Neuronal stem cell (in vitro differentiated cells): ENCODE data around the gene SUPT20HL2. TPM values are rescaled to one million over a fixed set of nuclear protein-coding genes. Genes with fewer than 3 reads are reported as not detected.
"Not testable (repeated sequence)": the region's sequence is repeated elsewhere in the genome, so short reads cannot be mapped to it uniquely, and the experiment has no call there.

ENCODE experiments used
- DNase-seq: peaks from one replicate; pipeline ENCODE4 v3.0.0-alpha.2; 2013; ENCODE audit warnings: low spot score
- H2AFZ ChIP-seq: one replicate; pipeline ENCODE4 v1.6.1; 2013; ENCODE audit warnings: mild to moderate bottlenecking, low read length, inconsistent platforms
- H2AK5ac ChIP-seq: 2 replicates; pipeline ENCODE4 v1.6.1; 2013; ENCODE audit warnings: low read depth, mild to moderate bottlenecking, inconsistent platforms, low read length, moderate library complexity, mixed read lengths
- H2BK120ac ChIP-seq: 2 replicates; pipeline ENCODE4 v1.6.1; 2013; ENCODE audit warnings: low read depth, mild to moderate bottlenecking, inconsistent platforms, low read length, moderate library complexity, mixed read lengths
- H2BK12ac ChIP-seq: one replicate; pipeline ENCODE4 v1.6.1; 2013; ENCODE audit warnings: low read length, inconsistent platforms
- H2BK15ac ChIP-seq: 2 replicates; pipeline ENCODE4 v1.6.1; 2013; ENCODE audit warnings: mild to moderate bottlenecking, low read length, inconsistent platforms, mixed read lengths
- H2BK5ac ChIP-seq: one replicate; pipeline ENCODE4 v1.6.1; 2013; ENCODE audit warnings: inconsistent platforms, mild to moderate bottlenecking, low read length, moderate library complexity
- H3K14ac ChIP-seq: one replicate; pipeline ENCODE4 v1.6.1; 2013; ENCODE audit warnings: low read length, inconsistent platforms
- H3K18ac ChIP-seq: 2 replicates; pipeline ENCODE4 v1.6.1; 2013; ENCODE audit warnings: low read length, inconsistent platforms
- H3K23ac ChIP-seq: 2 replicates; pipeline ENCODE4 v1.6.1; 2013; ENCODE audit warnings: low read depth, mild to moderate bottlenecking, mixed read lengths, low read length, inconsistent platforms; ENCODE audit not compliant: poor library complexity
- H3K27ac ChIP-seq: replicated peaks from 3 replicates; pipeline ENCODE4 v1.5.1; 2013; ENCODE audit warnings: low read length, inconsistent platforms
- H3K27me3 ChIP-seq, 3 experiments: 2 replicates each; pipeline ENCODE4 v1.6.1; 2013; ENCODE audit warnings: low read length in 3 of 3, mild to moderate bottlenecking in 2 of 3, inconsistent platforms in 1 of 3, low read depth in 1 of 3, mixed read lengths in 1 of 3, moderate library complexity in 1 of 3; ENCODE audit not compliant: control insufficient read depth in 3 of 3, insufficient read depth in 3 of 3
- H3K36me3 ChIP-seq, 2 donors: replicated peaks in 1 of 2; 2 replicates each; pipeline ENCODE4 v1.6.1; 2013; ENCODE audit warnings: low read length in 2 of 2; ENCODE audit not compliant: control insufficient read depth in 2 of 2, insufficient read depth in 2 of 2
- H3K4ac ChIP-seq: 2 replicates; pipeline ENCODE4 v1.6.1; 2013; ENCODE audit warnings: inconsistent platforms, mild to moderate bottlenecking, low read length, moderate library complexity
- H3K4me1 ChIP-seq, 2 donors: 1 replicate in 1 of 2; 2 replicates in 1 of 2; pipeline ENCODE4 v1.6.1; 2013; ENCODE audit warnings: low read length in 2 of 2, low read depth in 1 of 2; ENCODE audit not compliant: control insufficient read depth in 2 of 2, insufficient read depth in 1 of 2
- H3K4me2 ChIP-seq: one replicate; pipeline ENCODE4 v1.6.1; 2013; ENCODE audit warnings: mild to moderate bottlenecking, low read length, inconsistent platforms; ENCODE audit not compliant: insufficient read depth, poor library complexity, severe bottlenecking
- H3K4me3 ChIP-seq, 2 donors: 2 replicates each; pipeline ENCODE4 v1.5.1; 2013; ENCODE audit warnings: low read length in 2 of 2, mild to moderate bottlenecking in 2 of 2, inconsistent platforms in 1 of 2, moderate library complexity in 1 of 2
- H3K79me1 ChIP-seq: one replicate; pipeline ENCODE4 v1.6.1; 2013; ENCODE audit warnings: low read depth, mild to moderate bottlenecking, inconsistent platforms, low read length, moderate library complexity
- H3K9ac ChIP-seq: one replicate; pipeline ENCODE4 v1.6.1; 2013; ENCODE audit warnings: mild to moderate bottlenecking, low read depth, low read length, inconsistent platforms; ENCODE audit not compliant: poor library complexity
- H3K9me3 ChIP-seq, 2 donors: replicated peaks in 1 of 2; 2 replicates each; pipeline versions ENCODE3 to v1.6.1; 2013; ENCODE audit warnings: low read length in 2 of 2, mild to moderate bottlenecking in 2 of 2, inconsistent platforms in 1 of 2, low read depth in 1 of 2, mixed read lengths in 1 of 2, moderate library complexity in 1 of 2; ENCODE audit not compliant: control insufficient read depth in 2 of 2, insufficient read depth in 1 of 2
- H4K8ac ChIP-seq: one replicate; pipeline ENCODE4 v1.6.1; 2013; ENCODE audit warnings: low read depth, mild to moderate bottlenecking, inconsistent platforms, low read length, moderate library complexity
- H4K91ac ChIP-seq: one replicate; pipeline ENCODE4 v1.6.1; 2013; ENCODE audit warnings: low read length, low read depth, mild to moderate bottlenecking, inconsistent platforms; ENCODE audit not compliant: poor library complexity
- WGBS, 2 donors: extraction: QIAGEN DNeasy Blood & Tissue Kit; methylation state at CpG; one replicate each; pipeline ENCODE4 v1.1.7; 2013; ENCODE audit warnings: missing lambda C conversion rate in 2 of 2, mixed read lengths in 1 of 2; ENCODE audit not compliant: insufficient read length in 2 of 2, insufficient replicate concordance in 1 of 2; ENCODE audit errors: extremely low coverage in 2 of 2; 5-methylcytosine and 5-hydroxymethylcytosine counted together
- polyA plus RNA-seq, 2 experiments: library from polyadenylated mRNA; stranded (reverse); fragments of 200-250 nt; gene quantifications; one replicate each; pipeline ENCODE4 v1.2.3, GENCODE V29; 2013

Gene SUPT20HL2
- polyA plus RNA-seq (2013, experiment 1 of 2), result 0.01 TPM
- polyA plus RNA-seq (2013, experiment 2 of 2), result not detected

DNA sequence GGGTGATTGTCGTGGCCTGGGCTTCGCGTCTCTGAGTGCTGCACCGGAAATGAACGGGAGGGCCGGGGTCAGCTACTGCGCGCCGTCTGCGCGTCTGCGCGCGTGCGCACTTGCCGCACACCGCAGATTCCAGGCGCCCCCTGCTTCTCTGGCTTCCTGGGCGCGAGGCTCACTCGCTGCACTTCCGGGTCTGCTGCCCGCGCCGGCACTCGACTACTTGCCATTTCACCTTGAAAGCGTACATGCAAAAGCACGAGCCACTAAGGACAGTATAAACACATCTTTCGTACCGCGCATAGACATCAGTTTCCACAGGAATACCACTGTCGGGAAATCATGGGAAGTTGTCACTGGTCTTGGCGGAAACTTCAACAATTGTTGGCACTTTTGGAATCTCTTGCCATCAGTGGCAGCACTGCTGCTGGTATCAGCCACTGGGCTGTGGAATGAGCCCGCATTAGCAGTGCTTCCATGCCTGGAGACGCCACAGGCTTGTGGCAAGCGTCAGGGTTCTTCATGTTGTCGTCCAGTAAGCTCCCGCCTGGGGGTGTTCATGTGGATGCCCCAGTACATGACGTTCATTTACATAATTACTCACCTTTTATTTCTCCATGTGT lies at the start of gene SUPT20HL2:
Gene SUPT20HL2, minus strand, starts transcription at position 51 of the 617 bp plus-strand sequence. CDS start 754 bp downstream, outside the sequence.
- Histone ChIP-seq H3K79me1 (no peaks in the 10 kb centered on the region), H2BK5ac (no peak within 1 kb of the TSS), H3K23ac (no peak within 1 kb of the TSS), H3K27ac (no peak within 1 kb of the TSS), H2AFZ (no peak within 1 kb of the TSS), H3K18ac (no peak within 1 kb of the TSS), H3K9ac (no peak within 1 kb of the TSS), H4K91ac (no peak within 1 kb of the TSS), H4K8ac (no peak within 1 kb of the TSS), H2BK120ac (no peak within 1 kb of the TSS), H3K9me3 (no peaks in the 10 kb centered on the region), H2BK12ac (no peak within 1 kb of the TSS), H3K27me3 (peaks cover 0 to 11% (median 0%) of the 10 kb centered on the region in 3 experiments), H3K4me2 (no peak within 1 kb of the TSS), H3K4me3 (no peak within 1 kb of the TSS), H3K14ac (no peak within 1 kb of the TSS), H3K4me1 (peaks cover 0 to 5% of the 10 kb centered on the region in 2 donors), H2BK15ac (no peak within 1 kb of the TSS), H3K36me3 (no peaks in the 10 kb centered on the region), H2AK5ac (no peak within 1 kb of the TSS), H3K4ac (no peak within 1 kb of the TSS)
- no CpG with 5 or more reads among the region's 39 CpGs for WGBS, 2 donors
- DNase-seq, result no peak

DNA sequence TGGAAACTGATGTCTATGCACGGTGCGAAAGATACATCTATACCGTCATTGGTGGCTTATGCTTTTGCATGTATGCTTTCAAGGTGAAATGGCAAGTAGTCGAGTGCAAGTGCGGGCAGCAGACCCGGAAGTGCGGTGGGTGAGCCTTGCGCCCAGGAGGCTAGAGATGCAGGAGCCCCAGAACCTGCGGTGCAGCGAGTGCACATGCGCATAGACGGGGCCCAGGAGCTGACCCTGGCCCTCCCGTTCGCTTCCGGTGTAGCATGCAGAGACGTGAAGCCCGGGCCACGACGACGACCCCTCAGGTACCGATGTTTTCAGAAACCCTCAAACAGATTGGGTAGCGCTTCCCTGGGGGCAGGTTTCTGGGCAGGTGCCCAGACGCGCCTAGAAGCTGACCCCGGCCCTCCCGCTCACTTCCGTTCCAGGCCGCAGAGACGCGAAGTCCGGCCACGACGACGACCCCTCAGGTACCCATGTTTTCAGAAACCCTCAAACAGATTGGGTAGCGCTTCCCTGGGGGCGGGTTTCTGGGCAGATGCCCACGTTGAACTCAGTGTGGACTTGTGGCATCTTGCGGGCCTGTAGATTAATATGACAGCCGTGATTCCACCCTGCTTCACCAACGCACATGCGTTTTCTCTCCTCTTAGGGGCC lies 48.3 kb upstream of the SUPT20HL2 start:
- H3K4me2 ChIP-seq, H2AFZ ChIP-seq, H2BK5ac ChIP-seq, H3K36me3 ChIP-seq, DNase-seq, H3K9me3 ChIP-seq, H2BK15ac ChIP-seq, H3K23ac ChIP-seq, H3K4me3 ChIP-seq, H3K27me3 ChIP-seq, H3K79me1 ChIP-seq, H3K14ac ChIP-seq, H2BK12ac ChIP-seq, H3K9ac ChIP-seq, H3K18ac ChIP-seq, H2AK5ac ChIP-seq, H4K91ac ChIP-seq, H3K27ac ChIP-seq, H3K4me1 ChIP-seq, H2BK120ac ChIP-seq, H4K8ac ChIP-seq, H3K4ac ChIP-seq: not testable (repeated sequence)
- no CpG with 5 or more reads among the region's 41 CpGs for WGBS, 2 donors

GRCh38 chrX:24360272-24360671 lies 46.4 kb upstream of the SUPT20HL2 start, which contains the start of gene SUPT20HL1:
TSS of gene SUPT20HL1 (plus strand) at chrX:24360639. CDS start at chrX:24362761, 2,122 bp downstream.
- H4K91ac ChIP-seq, result no peak within 1 kb of the TSS
- no peaks in the 10 kb centered on the region for H3K4me1 ChIP-seq
- H3K14ac ChIP-seq, result no peak within 1 kb of the TSS
- H2BK12ac ChIP-seq, result no peak within 1 kb of the TSS
- no peak within 1 kb of the TSS for H2BK120ac ChIP-seq
- no peak within 1 kb of the TSS for H3K23ac ChIP-seq
- no peak within 1 kb of the TSS for H2BK5ac ChIP-seq
- H2AFZ ChIP-seq, result no peak within 1 kb of the TSS
- no peak within 1 kb of the TSS for H3K27ac ChIP-seq
- no peak within 1 kb of the TSS for H3K9ac ChIP-seq
- H3K4me2 ChIP-seq, result no peak within 1 kb of the TSS
- no peak within 1 kb of the TSS for H4K8ac ChIP-seq
- no peak within 1 kb of the TSS for H3K18ac ChIP-seq
- no peak for DNase-seq
- no peak within 1 kb of the TSS for H2AK5ac ChIP-seq
- H3K79me1 ChIP-seq, result no peaks in the 10 kb centered on the region
- no CpG with 5 or more reads among the region's 3 CpGs for WGBS, 2 donors
- no peak within 1 kb of the TSS for H2BK15ac ChIP-seq
- H3K27me3 ChIP-seq, result no peaks in the 10 kb centered on the region
- H3K4ac ChIP-seq, result no peak within 1 kb of the TSS
- no peaks in the 10 kb centered on the region for H3K9me3 ChIP-seq
- no peak within 1 kb of the TSS for H3K4me3 ChIP-seq
- no peaks in the 10 kb centered on the region for H3K36me3 ChIP-seq

- H2BK12ac ChIP-seq, result no peak overlapping the region
- H3K27me3 ChIP-seq, result peaks cover 0 to 10% (median 0%) of the 10 kb centered on the region in 3 experiments
- no peak overlapping the region for H4K91ac ChIP-seq
- H3K27ac ChIP-seq, result no peak overlapping the region
- H2BK5ac ChIP-seq, result no peak overlapping the region
- H3K9me3 ChIP-seq, result no peaks in the 10 kb centered on the region
- H2BK120ac ChIP-seq, result no peak overlapping the region
- H3K9ac ChIP-seq, result no peak overlapping the region
- no peak overlapping the region for H2AFZ ChIP-seq
- H3K18ac ChIP-seq, result no peak overlapping the region
- no peaks in the 10 kb centered on the region for H3K36me3 ChIP-seq
- no peak for DNase-seq
- H3K14ac ChIP-seq, result no peak overlapping the region
- H4K8ac ChIP-seq, result no peak overlapping the region
- H3K79me1 ChIP-seq, result no peaks in the 10 kb centered on the region
- no peak overlapping the region for H2BK15ac ChIP-seq
- no peak overlapping the region for H3K4ac ChIP-seq
- no peak overlapping the region for H3K4me2 ChIP-seq
- H3K4me3 ChIP-seq, result no peak overlapping the region
- no peak overlapping the region for H3K23ac ChIP-seq
- H3K4me1 ChIP-seq, result no peaks in the 10 kb centered on the region
- H2AK5ac ChIP-seq, result no peak overlapping the region
These were observed 43.2 kb upstream of the SUPT20HL2 start for GRCh38 chrX:24357106-24357505.
